ENCODE measurements around the gene MYOM1.

GRCh38 chr18:3190610-3191009 is 29.2 kb downstream of the MYOM1 start:
- TF ChIP-seq CTCF (IDR thresholded peaks at IDR 0.05), result no peak
- no peak for TF ChIP-seq POLR2AphosphoS5 (IDR thresholded peaks at IDR 0.05; ENCODE audit: low read depth, low read length)
- TF ChIP-seq REST (IDR thresholded peaks at IDR 0.05; ENCODE audit: insufficient read depth in 1 of 2, low read depth in 2 of 2, low read length in 1 of 2), result no peak
- no peak for TF ChIP-seq TCF7L2 (IDR thresholded peaks at IDR 0.05; ENCODE audit: low read depth, low read length)
